HK-2 (cell line): ENCODE results near the gene TMED6.
"Not testable (repeated sequence)": the region's sequence is repeated elsewhere in the genome, so short reads cannot be mapped to it uniquely, and the experiment has no call there.

Experiments used
- DNase-seq: peaks from one replicate; pipeline ENCODE4 v3.0.0-alpha.2; 2018; ENCODE audit not compliant: unreplicated experiment

Gene TMED6

GRCh38 chr16:69360070-69360469, 8.5 kb upstream of the TMED6 start:
- not testable (repeated sequence) for DNase-seq

GRCh38 chr16:69350536-69351133, 951 bp downstream of the TMED6 start:
- no peak for DNase-seq

- no peak for DNase-seq
These were observed 2.0 kb downstream of the TMED6 start for GRCh38 chr16:69349536-69349935.

- DNase-seq: no peak
These were observed 3.4 kb downstream of the TMED6 start for GRCh38 chr16:69348222-69348621.

- no peak for DNase-seq
These were observed 4.9 kb downstream of the TMED6 start for GRCh38 chr16:69346683-69347082.

- no peak for DNase-seq
These were observed 5.7 kb downstream of the TMED6 start for GRCh38 chr16:69345923-69346322.

- DNase-seq: no peak
These were observed 7.4 kb downstream of the TMED6 start for GRCh38 chr16:69344171-69344570.

GRCh38 chr16:69340095-69340644, 11.4 kb downstream of the TMED6 start:
- no peak for DNase-seq

- peak; percentile 97 for DNase-seq
These were observed 12.1 kb downstream of the TMED6 start, which contains the start of the genes COG8 and NIP7 for GRCh38 chr16:69339289-69340094. COG8 (minus strand) TSS chr16:69339564; CDS start chr16:69339552, 12 bp downstream. NIP7 (plus strand) TSS chr16:69339772; CDS start chr16:69339830, 58 bp downstream.

- no peak for DNase-seq
These were observed 12.9 kb downstream of the TMED6 start for GRCh38 chr16:69338557-69339288.

- DNase-seq: no peak
These were observed 16.9 kb downstream of the TMED6 start for GRCh38 chr16:69334696-69335095.

- DNase-seq: peak; percentile 96
These were observed 21.1 kb downstream of the TMED6 start, which contains the start of gene PDF for GRCh38 chr16:69330286-69331109. PDF (minus strand) TSS chr16:69330588; CDS start chr16:69330570, 18 bp downstream.

GRCh38 chr16:69329369-69330285, 22.0 kb downstream of the TMED6 start:
- no peak for DNase-seq

GRCh38 chr16:69328854-69329316, 22.7 kb downstream of the TMED6 start:
- DNase-seq: no peak

- DNase-seq: no peak
These were observed 23.8 kb downstream of the TMED6 start for GRCh38 chr16:69327585-69328310.

- no peak for DNase-seq
These were observed 25.3 kb downstream of the TMED6 start for GRCh38 chr16:69326172-69326873.

GRCh38 chr16:69325784-69326171, 25.8 kb downstream of the TMED6 start:
- no peak for DNase-seq

GRCh38 chr16:69324585-69325253, 26.9 kb downstream of the TMED6 start:
- no peak for DNase-seq
